ENCODE data around the gene SRPK1. TPM values are rescaled to one million over a fixed set of nuclear protein-coding genes. Genes with fewer than 3 reads are reported as not detected.
A peak's percentile ranks its signal among the peaks of the same experiment; 100 is the strongest.
"Not testable (repeated sequence)": the region's sequence is repeated elsewhere in the genome, so short reads cannot be mapped to it uniquely, and the experiment has no call there.

SRPK1 gene
- 10 to 100 TPM in 2 of 3 donors, 1 to 10 TPM in 1; 9.0 to 11.4 (median 11.0) TPM for polyA plus RNA-seq

GRCh38 chr6:35920793-35921732, at the start of gene SRPK1:
SRPK1 (minus strand) TSS chr6:35921098; CDS start chr6:35921056, 42 bp downstream.
- 0 to 1% (median 0%) methylated on average over 49 to 69 of the region's 69 CpGs for WGBS, 3 donors
- peak within 1 kb of the TSS; percentile 13 for H3K27ac ChIP-seq (ENCODE audit: low read depth, low read length)

- 78 to 95% (median 84%) methylated on average over 4 of the region's 4 CpGs for WGBS, 3 donors
- H3K27ac ChIP-seq (ENCODE audit: low read depth, low read length) = no peak overlapping the region
Observed at GRCh38 chr6:35970181-35970580, 49.3 kb upstream of the SRPK1 start.

GRCh38 chr6:35969646-35970045, 48.7 kb upstream of the SRPK1 start:
- H3K27ac ChIP-seq (ENCODE audit: low read depth, low read length) = no peak overlapping the region

GRCh38 chr6:35968821-35969220, 47.9 kb upstream of the SRPK1 start:
- no peak overlapping the region for H3K27ac ChIP-seq (ENCODE audit: low read depth, low read length)
- WGBS, 3 donors = 91 to 95% (median 93%) methylated on average over 4 of the region's 4 CpGs

GRCh38 chr6:35967076-35967774, 46.3 kb upstream of the SRPK1 start:
- WGBS, 3 donors = 64 to 90% (median 88%) methylated on average over 4 of the region's 4 CpGs

GRCh38 chr6:35962779-35963560, 42.1 kb upstream of the SRPK1 start:
- no peak overlapping the region for H3K27ac ChIP-seq (ENCODE audit: low read depth, low read length)
- WGBS, 3 donors = 76 to 88% (median 86%) methylated on average over 14 of the region's 14 CpGs

More at GRCh38 chr6:35967076-35967774, 46.3 kb upstream of the SRPK1 start:
- H3K27ac ChIP-seq (ENCODE audit: low read depth, low read length) = no peak overlapping the region

- no peak overlapping the region for H3K27ac ChIP-seq (ENCODE audit: low read depth, low read length)
- WGBS, 3 donors = 74 to 82% (median 79%) methylated on average over 2 of the region's 2 CpGs
Observed at GRCh38 chr6:35960187-35960586, 39.3 kb upstream of the SRPK1 start.

GRCh38 chr6:35955970-35956369, 35.1 kb upstream of the SRPK1 start:
- no peak overlapping the region for H3K27ac ChIP-seq (ENCODE audit: low read depth, low read length)
- 84 to 98% (median 85%) methylated on average over 4 of the region's 4 CpGs for WGBS, 3 donors

- 80 to 87% (median 86%) methylated on average over 5 of the region's 5 CpGs for WGBS, 3 donors
- no peak overlapping the region for H3K27ac ChIP-seq (ENCODE audit: low read depth, low read length)
Observed at GRCh38 chr6:35955521-35955920, 34.6 kb upstream of the SRPK1 start.

- no peak overlapping the region for H3K27ac ChIP-seq (ENCODE audit: low read depth, low read length)
- 92 to 96% (median 94%) methylated on average over 8 of the region's 8 CpGs for WGBS, 3 donors
Observed at GRCh38 chr6:35955071-35955470, 34.2 kb upstream of the SRPK1 start.

- H3K27ac ChIP-seq (ENCODE audit: low read depth, low read length) = no peak overlapping the region
- WGBS, 3 donors = 87 to 92% (median 92%) methylated on average over 7 of the region's 7 CpGs
Observed at GRCh38 chr6:35954333-35954732, 33.4 kb upstream of the SRPK1 start.

- 86 to 93% (median 92%) methylated on average over 1 of the region's 1 CpG for WGBS, 3 donors
- no peak overlapping the region for H3K27ac ChIP-seq (ENCODE audit: low read depth, low read length)
Observed at GRCh38 chr6:35948725-35949124, 27.8 kb upstream of the SRPK1 start.

GRCh38 chr6:35945650-35946025, 24.7 kb upstream of the SRPK1 start:
- no peak overlapping the region for H3K27ac ChIP-seq (ENCODE audit: low read depth, low read length)
- WGBS, 3 donors = 41 to 65% (median 55%) methylated on average over 1 of the region's 1 CpG

GRCh38 chr6:35943390-35943789, 22.5 kb upstream of the SRPK1 start:
- H3K27ac ChIP-seq (ENCODE audit: low read depth, low read length) = no peak overlapping the region
- WGBS, 3 donors = 77 to 88% (median 81%) methylated on average over 1 of the region's 1 CpG

- no peak overlapping the region for H3K27ac ChIP-seq (ENCODE audit: low read depth, low read length)
Observed at GRCh38 chr6:35942355-35942754, 21.5 kb upstream of the SRPK1 start.

- not testable (repeated sequence) for H3K27ac ChIP-seq (ENCODE audit: low read depth, low read length)
- WGBS, 3 donors = 87 to 91% (median 89%) methylated on average over 7 of the region's 7 CpGs
Observed at GRCh38 chr6:35941170-35941569, 20.3 kb upstream of the SRPK1 start.

- WGBS, 3 donors = 93 to 98% (median 96%) methylated on average over 2 of the region's 2 CpGs
- not testable (repeated sequence) for H3K27ac ChIP-seq (ENCODE audit: low read depth, low read length)
Observed at GRCh38 chr6:35940014-35940413, 19.1 kb upstream of the SRPK1 start.

GRCh38 chr6:35939259-35939658, 18.4 kb upstream of the SRPK1 start:
- 90 to 92% (median 90%) methylated on average over 5 of the region's 5 CpGs for WGBS, 3 donors

More at GRCh38 chr6:35939259-35939658, 18.4 kb upstream of the SRPK1 start:
- not testable (repeated sequence) for H3K27ac ChIP-seq (ENCODE audit: low read depth, low read length)

All from adipose tissue (tissue), 3 donors.